NCI-H2196 (cell line): ENCODE measurements around the gene KIF9.
"Not testable (repeated sequence)": the region's sequence is repeated elsewhere in the genome, so short reads cannot be mapped to it uniquely, and the experiment has no call there.

Experiments used
- DNase-seq: peaks from one replicate; lab custom pipeline; 2025; ENCODE audit not compliant: unreplicated experiment; lab: John Stamatoyannopoulos, UW

KIF9 gene

GRCh38 chr3:47193871-47194859 is 88.4 kb downstream of the KIF9 start:
- no peak for DNase-seq

- no peak for DNase-seq
Observed at GRCh38 chr3:47186285-47186684, 96.3 kb downstream of the KIF9 start.

DNA sequence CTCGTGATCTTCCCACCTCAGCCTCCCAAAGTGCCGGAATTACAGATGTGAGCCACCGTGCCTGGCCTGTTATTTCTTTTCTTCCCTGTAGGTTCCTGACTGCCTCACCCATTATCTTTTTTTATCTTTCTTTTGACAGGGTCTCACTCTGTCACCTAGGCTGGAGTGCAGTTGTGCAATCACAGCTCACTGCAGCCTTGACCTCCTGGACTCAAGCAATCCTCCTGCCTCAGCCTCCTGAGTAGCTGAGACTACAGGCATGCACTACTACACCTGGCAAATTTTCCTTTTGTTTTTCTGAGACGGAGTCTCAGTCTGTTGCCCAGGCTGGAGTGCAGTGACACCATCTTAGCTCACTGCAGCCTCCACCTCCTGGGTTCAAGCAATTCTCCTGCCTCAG is 100.9 kb downstream of the KIF9 start:
- DNase-seq: not testable (repeated sequence)

- not testable (repeated sequence) for DNase-seq
Observed at GRCh38 chr3:47180011-47180410, 102.6 kb downstream of the KIF9 start.
